Measurements from ENCODE around the gene STAP1. TPM values are rescaled to one million over a fixed set of nuclear protein-coding genes. Genes with fewer than 3 reads are reported as not detected.

The STAP1 gene, protein sequence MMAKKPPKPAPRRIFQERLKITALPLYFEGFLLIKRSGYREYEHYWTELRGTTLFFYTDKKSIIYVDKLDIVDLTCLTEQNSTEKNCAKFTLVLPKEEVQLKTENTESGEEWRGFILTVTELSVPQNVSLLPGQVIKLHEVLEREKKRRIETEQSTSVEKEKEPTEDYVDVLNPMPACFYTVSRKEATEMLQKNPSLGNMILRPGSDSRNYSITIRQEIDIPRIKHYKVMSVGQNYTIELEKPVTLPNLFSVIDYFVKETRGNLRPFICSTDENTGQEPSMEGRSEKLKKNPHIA
- under 1 TPM; 0.25 to 0.53 (median 0.32) TPM for total RNA-seq
- long read RNA-seq, donor 1, result 0 reads
- long read RNA-seq, donor 2, result 0 reads

- TF ChIP-seq CTCF (IDR thresholded peaks at IDR 0.05), result no peak
- H3K9me3 ChIP-seq, result no peaks in the 10 kb centered on the region
- intact Hi-C loops (cut with DNase I, micrococcal nuclease), result no loop called here
- ATAC-seq, result peak; percentile 65
- H3K4me1 ChIP-seq (ENCODE audit: low read depth), result no peaks in the 10 kb centered on the region
- no peaks in the 10 kb centered on the region for H3K36me3 ChIP-seq (ENCODE audit: low read depth)
- DNase-seq, result peak in 1 of 3 donors; percentile 26
- no peak within 1 kb of the TSS for H3K4me3 ChIP-seq
These were observed at the start of gene STAP1 for GRCh38 chr4:67558493-67558892. Gene STAP1, plus strand, starts transcription at chr4:67558727. Its CDS starts 83 bp downstream, at chr4:67558810.

GRCh38 chr4:67512501-67512900 lies 46.0 kb upstream of the STAP1 start:
- TF ChIP-seq CTCF (IDR thresholded peaks at IDR 0.05), result no peak
- no peak overlapping the region for H3K4me3 ChIP-seq
- no peaks in the 10 kb centered on the region for H3K36me3 ChIP-seq (ENCODE audit: low read depth)
- no peaks in the 10 kb centered on the region for H3K4me1 ChIP-seq (ENCODE audit: low read depth)
- intact Hi-C loops (cut with DNase I, micrococcal nuclease), result no loop called here
- H3K9me3 ChIP-seq, result no peaks in the 10 kb centered on the region
- DNase-seq (no peak), ATAC-seq (no peak)

DNA sequence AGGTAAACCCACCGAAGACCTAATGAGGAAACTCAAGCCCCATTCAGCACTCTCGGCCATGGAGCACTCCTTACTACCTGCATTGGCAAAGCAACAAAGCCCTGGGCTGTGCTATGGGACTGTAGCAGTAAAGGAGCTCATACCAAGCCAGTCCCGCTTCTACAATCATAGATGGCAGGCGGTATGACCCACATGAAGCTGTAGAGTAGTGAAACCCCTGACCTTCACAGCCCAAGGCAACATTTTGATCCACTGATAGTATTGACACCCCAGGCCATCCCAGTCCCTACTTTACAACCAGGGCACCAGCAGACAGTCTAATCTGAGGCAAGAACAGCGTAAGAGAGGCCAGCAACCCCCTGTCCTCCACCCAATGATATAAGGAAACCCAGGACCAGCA lies 38.4 kb upstream of the STAP1 start:
- no peak for ATAC-seq
- Histone ChIP-seq H3K4me3 (no peak overlapping the region), H3K36me3 (ENCODE audit: low read depth) (no peaks in the 10 kb centered on the region), H3K9me3 (no peaks in the 10 kb centered on the region), H3K4me1 (ENCODE audit: low read depth) (no peaks in the 10 kb centered on the region)
- intact Hi-C loops (cut with DNase I, micrococcal nuclease), result no loop called here
- DNase-seq, result no peak
- no peak for TF ChIP-seq CTCF (IDR thresholded peaks at IDR 0.05)

DNA sequence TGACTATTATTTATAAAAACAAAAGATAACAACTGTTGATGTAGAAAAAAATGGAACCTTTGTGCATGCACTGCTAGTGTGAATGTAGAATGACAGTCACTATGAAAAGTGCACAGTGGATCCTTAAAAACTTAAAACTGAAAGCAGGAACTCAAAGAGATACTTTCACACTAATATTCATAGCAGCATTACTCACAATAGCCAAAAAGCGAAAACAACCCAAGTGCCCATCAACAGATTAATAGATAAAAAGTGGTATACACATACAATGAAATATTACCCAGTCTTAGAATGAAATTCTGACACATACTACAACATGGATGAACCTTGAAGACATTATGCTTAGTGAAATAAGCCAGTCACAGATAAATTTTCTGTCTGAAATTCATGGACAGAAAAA lies 37.0 kb upstream of the STAP1 start:
- ATAC-seq (no peak), DNase-seq (no peak)
- no peak for TF ChIP-seq CTCF (IDR thresholded peaks at IDR 0.05)
- H3K9me3 ChIP-seq, result no peaks in the 10 kb centered on the region
- intact Hi-C loops (cut with DNase I, micrococcal nuclease), result no loop called here
- H3K4me3 ChIP-seq, result no peak overlapping the region
- no peaks in the 10 kb centered on the region for H3K4me1 ChIP-seq (ENCODE audit: low read depth)
- H3K36me3 ChIP-seq (ENCODE audit: low read depth), result no peaks in the 10 kb centered on the region

DNA sequence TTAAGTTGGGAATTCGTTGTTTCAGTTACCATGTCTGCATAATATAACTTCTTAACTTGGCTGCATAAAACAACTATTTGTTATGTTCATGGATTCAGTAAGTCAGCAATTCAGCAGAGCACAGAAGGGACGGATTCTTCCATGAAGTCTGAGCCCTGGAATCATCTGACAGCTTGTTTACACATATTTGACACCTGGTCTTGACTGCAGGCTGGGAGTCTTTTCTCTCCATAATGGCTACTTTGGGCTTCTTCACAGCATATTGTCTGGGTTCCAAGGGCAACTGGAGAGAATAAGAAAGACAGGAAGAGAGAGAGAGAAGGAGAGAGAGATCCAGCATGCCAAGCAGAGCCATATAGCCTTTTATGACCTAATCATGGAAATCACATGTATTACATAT lies 36.3 kb upstream of the STAP1 start:
- TF ChIP-seq CTCF (IDR thresholded peaks at IDR 0.05), result no peak
- H3K36me3 ChIP-seq (ENCODE audit: low read depth), result no peaks in the 10 kb centered on the region
- intact Hi-C loops (cut with DNase I, micrococcal nuclease), result no loop called here
- H3K9me3 ChIP-seq, result no peaks in the 10 kb centered on the region
- no peak overlapping the region for H3K4me3 ChIP-seq
- no peaks in the 10 kb centered on the region for H3K4me1 ChIP-seq (ENCODE audit: low read depth)
- DNase-seq (no peak), ATAC-seq (no peak)
